ENCODE results near the gene LIPM. TPM values are rescaled to one million over a fixed set of nuclear protein-coding genes. Genes with fewer than 3 reads are reported as not detected.

Gene LIPM
- total RNA-seq, 1 donor from 2014 or later: not detected

GRCh38 chr10:88853155-88853881, 50.8 kb downstream of the LIPM start:
- Mint-ChIP-seq H3K4me1 (ENCODE audit: low read depth) (peaks cover 25% of the 10 kb centered on the region), H3K4me3 (no peak overlapping the region), H3K27ac (no peak overlapping the region), H3K27me3 (ENCODE audit: insufficient read depth) (no peaks in the 10 kb centered on the region), H3K9me3 (no peaks in the 10 kb centered on the region), H3K36me3 (ENCODE audit: low read depth) (no peaks in the 10 kb centered on the region)
- intact Hi-C loops (cut with micrococcal nuclease): no loop called here
- no peak for DNase-seq (ENCODE audit: low spot score)

DNA sequence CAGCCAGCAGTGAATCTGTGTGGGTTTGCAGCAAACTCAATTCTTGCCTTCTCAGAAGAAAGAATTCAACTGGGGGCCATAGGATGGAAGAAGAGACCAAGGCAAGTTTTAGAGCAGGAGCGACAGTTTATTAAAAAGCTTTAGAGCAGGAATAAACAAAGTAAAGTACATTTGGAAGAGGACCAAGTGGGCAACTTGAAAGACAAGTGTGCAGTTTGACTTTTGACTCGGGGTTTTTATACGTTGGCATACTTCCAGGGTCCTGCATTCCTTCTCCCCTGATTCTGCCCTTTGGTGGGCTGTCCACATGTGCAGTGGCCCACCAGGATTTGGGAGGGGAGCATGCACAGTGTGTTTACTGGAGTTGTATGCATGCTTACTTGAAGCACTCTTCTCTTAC, 52.2 kb downstream of the LIPM start:
- Mint-ChIP-seq H3K9me3 (no peaks in the 10 kb centered on the region), H3K4me1 (ENCODE audit: low read depth) (peaks cover 14% of the 10 kb centered on the region), H3K36me3 (ENCODE audit: low read depth) (no peaks in the 10 kb centered on the region), H3K4me3 (no peak overlapping the region), H3K27ac (no peak overlapping the region), H3K27me3 (ENCODE audit: insufficient read depth) (no peaks in the 10 kb centered on the region)
- DNase-seq (ENCODE audit: low spot score): no peak
- intact Hi-C loops (cut with micrococcal nuclease): no loop called here

DNA sequence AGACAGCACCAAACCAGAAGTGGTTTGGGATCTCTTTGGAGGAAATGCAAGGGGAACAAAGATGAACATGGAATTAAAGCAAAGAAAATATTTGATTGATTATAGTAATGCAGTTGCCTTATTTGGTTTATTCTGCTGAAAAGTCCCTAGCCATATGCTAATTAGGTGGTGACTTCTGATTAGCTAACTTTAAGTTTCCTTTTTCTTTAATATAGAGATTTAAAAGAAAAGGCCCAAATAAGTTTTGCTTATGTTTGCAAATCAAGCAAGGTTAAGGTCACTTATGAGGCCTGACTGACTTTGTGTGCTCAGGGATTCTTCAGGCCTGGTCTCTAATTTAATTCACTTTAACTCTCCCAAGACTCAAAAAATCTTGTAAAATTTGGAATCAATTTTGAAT, 55.3 kb downstream of the LIPM start:
- H3K9me3 Mint-ChIP-seq: no peaks in the 10 kb centered on the region
- no peak for DNase-seq (ENCODE audit: low spot score)
- H3K27ac Mint-ChIP-seq: no peak overlapping the region
- intact Hi-C loops (cut with micrococcal nuclease): loop anchor here (1.0 kb wide), 1 partner anchor 10 kb away; no protein-coding TSS in a partner anchor
- H3K4me3 Mint-ChIP-seq: no peak overlapping the region
- H3K4me1 Mint-ChIP-seq (ENCODE audit: low read depth): no peaks in the 10 kb centered on the region
- peaks cover 10% of the 10 kb centered on the region for H3K27me3 Mint-ChIP-seq (ENCODE audit: insufficient read depth)
- no peaks in the 10 kb centered on the region for H3K36me3 Mint-ChIP-seq (ENCODE audit: low read depth)

DNA sequence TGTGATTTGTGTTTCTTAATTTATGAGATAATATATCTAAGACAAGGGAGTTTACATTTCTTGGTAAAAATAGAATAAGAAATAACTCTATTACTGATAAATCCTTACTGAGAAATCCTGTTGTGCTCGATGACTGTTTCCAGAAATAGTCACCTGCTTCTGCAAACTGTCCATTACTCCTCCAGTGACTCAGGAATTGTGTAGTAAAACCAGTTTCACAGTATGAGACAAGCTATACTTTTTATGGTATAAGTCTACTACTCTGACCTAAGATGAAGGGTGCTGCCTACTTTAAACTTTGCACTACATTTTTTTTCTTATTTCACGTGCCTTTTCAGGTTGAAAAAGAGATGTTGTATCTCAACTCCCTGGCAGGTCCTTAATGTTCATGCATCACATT, 56.0 kb downstream of the LIPM start:
- Mint-ChIP-seq H3K27me3 (ENCODE audit: insufficient read depth) (peaks cover 10% of the 10 kb centered on the region), H3K9me3 (no peaks in the 10 kb centered on the region), H3K36me3 (ENCODE audit: low read depth) (no peaks in the 10 kb centered on the region), H3K27ac (no peak overlapping the region), H3K4me3 (no peak overlapping the region), H3K4me1 (ENCODE audit: low read depth) (no peaks in the 10 kb centered on the region)
- no peak for DNase-seq (ENCODE audit: low spot score)
- intact Hi-C loops (cut with micrococcal nuclease): loop anchor here (1.0 kb wide), 1 partner anchor 10 kb away; no protein-coding TSS in a partner anchor

GRCh38 chr10:88861036-88861435, 58.5 kb downstream of the LIPM start:
- Mint-ChIP-seq H3K36me3 (ENCODE audit: low read depth) (no peaks in the 10 kb centered on the region), H3K4me1 (ENCODE audit: low read depth) (no peaks in the 10 kb centered on the region), H3K27ac (no peak overlapping the region), H3K4me3 (no peak overlapping the region), H3K27me3 (ENCODE audit: insufficient read depth) (peaks cover 20% of the 10 kb centered on the region), H3K9me3 (no peaks in the 10 kb centered on the region)
- intact Hi-C loops (cut with micrococcal nuclease): no loop called here
- no peak for DNase-seq (ENCODE audit: low spot score)

DNA sequence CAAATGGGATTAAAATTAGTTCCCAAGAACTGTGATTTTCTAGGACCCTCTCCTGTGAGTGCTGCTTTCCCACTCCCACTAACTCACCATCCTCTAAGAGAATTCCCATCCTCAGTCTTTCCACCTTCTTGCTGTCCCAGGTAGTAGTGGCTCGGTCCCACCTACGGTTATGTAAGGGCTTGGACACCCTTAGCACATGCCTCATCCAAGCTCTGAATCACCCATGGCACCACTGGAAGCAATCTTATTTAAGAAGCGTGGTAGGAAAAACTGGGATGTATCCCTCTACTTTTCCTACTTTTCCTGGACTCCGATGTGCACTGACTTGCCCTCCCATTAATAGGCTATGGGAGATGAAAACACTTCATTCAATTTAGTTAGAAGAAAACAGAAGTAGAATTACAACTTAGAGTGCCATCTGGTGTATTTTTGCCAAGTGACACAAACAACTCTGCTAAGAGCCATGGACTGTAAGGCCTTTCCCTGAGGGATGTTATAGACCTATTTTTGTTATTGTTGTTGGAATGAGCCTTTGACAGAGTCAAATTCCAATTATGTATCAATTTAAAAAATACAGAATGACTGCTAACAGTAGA, 62.8 kb downstream of the LIPM start:
- H3K4me3 Mint-ChIP-seq: no peak overlapping the region
- no peaks in the 10 kb centered on the region for H3K4me1 Mint-ChIP-seq (ENCODE audit: low read depth)
- DNase-seq (ENCODE audit: low spot score): no peak
- peaks cover 20% of the 10 kb centered on the region for H3K27me3 Mint-ChIP-seq (ENCODE audit: insufficient read depth)
- H3K36me3 Mint-ChIP-seq (ENCODE audit: low read depth): no peaks in the 10 kb centered on the region
- H3K9me3 Mint-ChIP-seq: no peaks in the 10 kb centered on the region
- intact Hi-C loops (cut with micrococcal nuclease): loop anchor here (1.0 kb wide), 1 partner anchor 30 kb away; no protein-coding TSS in a partner anchor
- no peak overlapping the region for H3K27ac Mint-ChIP-seq

- Mint-ChIP-seq H3K9me3 (peaks cover 6% of the 10 kb centered on the region), H3K4me1 (ENCODE audit: low read depth) (no peaks in the 10 kb centered on the region), H3K27ac (no peak overlapping the region), H3K4me3 (no peak overlapping the region), H3K36me3 (ENCODE audit: low read depth) (peaks cover 3% of the 10 kb centered on the region), H3K27me3 (ENCODE audit: insufficient read depth) (peaks cover 15% of the 10 kb centered on the region)
- intact Hi-C loops (cut with micrococcal nuclease): no loop called here
- no peak for DNase-seq (ENCODE audit: low spot score)
Observed at GRCh38 chr10:88866454-88866853, 63.9 kb downstream of the LIPM start.

- intact Hi-C loops (cut with micrococcal nuclease): no loop called here
- no peak for DNase-seq (ENCODE audit: low spot score)
- Mint-ChIP-seq H3K4me1 (ENCODE audit: low read depth) (no peaks in the 10 kb centered on the region), H3K27ac (no peak overlapping the region), H3K4me3 (no peak overlapping the region), H3K9me3 (peaks cover 10% of the 10 kb centered on the region), H3K27me3 (ENCODE audit: insufficient read depth) (peaks cover 2% of the 10 kb centered on the region), H3K36me3 (ENCODE audit: low read depth) (peaks cover 3% of the 10 kb centered on the region)
Observed at GRCh38 chr10:88870089-88870488, 67.6 kb downstream of the LIPM start.

Other genes starting within 250 kb of the LIPM start
- gene RNLS, start 219.4 kb upstream of the LIPM start, total RNA-seq: 2.0 and 2.5 TPM in 2 replicates
- gene LIPJ, start 216.0 kb upstream of the LIPM start, total RNA-seq: not detected in 2 replicates
- not detected in 2 replicates for gene LIPF, start 138.3 kb upstream of the LIPM start, total RNA-seq
- not detected in 2 replicates for gene LIPK, start 96.5 kb upstream of the LIPM start, total RNA-seq
- gene LIPN, start 42.7 kb upstream of the LIPM start, total RNA-seq: not detected in 2 replicates
- gene ANKRD22, start 49.1 kb downstream of the LIPM start, total RNA-seq: 0.16 TPM in 1 of 2 replicates, not detected in the other
- 36.1 and 37.5 TPM in 2 replicates for gene STAMBPL1, start 77.5 kb downstream of the LIPM start, total RNA-seq
- gene ACTA2, start 150.0 kb downstream of the LIPM start, total RNA-seq: 10.9 and 12.2 TPM in 2 replicates
- 36.4 and 38.6 TPM in 2 replicates for gene FAS, start 188.1 kb downstream of the LIPM start, total RNA-seq